DOHH2 (cell line): ENCODE measurements around the gene IRAK4.

Experiments
- H3F3A ChIP-seq: fragments of 200-600 bp; sonication (generic), shearing (Covaris generic); 2 replicates; pipeline ENCODE4 v1.6.0; 2016; ENCODE audit warnings: antibody characterized with exemption, mild to moderate bottlenecking; ENCODE audit not compliant: control insufficient read depth, insufficient read depth
- H3K27ac ChIP-seq: fragments of 200-600 bp; sonication (generic); 2 replicates; pipeline ENCODE4 v1.5.1; 2014; ENCODE audit warnings: low read depth, mild to moderate bottlenecking, low read length, moderate library complexity
- H3K27me3 ChIP-seq: fragments of 200-600 bp; sonication (generic); 2 replicates; pipeline ENCODE4 v1.6.1; 2014; ENCODE audit warnings: mild to moderate bottlenecking, low read length, mixed read lengths; ENCODE audit not compliant: control insufficient read depth
- H3K36me3 ChIP-seq: fragments of 200-600 bp; sonication (generic); 2 replicates; pipeline ENCODE4 v1.6.1; 2014; ENCODE audit warnings: mild to moderate bottlenecking, low read length, moderate library complexity, mixed read lengths; ENCODE audit not compliant: control insufficient read depth
- H3K4me1 ChIP-seq: fragments of 200-600 bp; sonication (generic); 2 replicates; pipeline ENCODE4 v1.6.1; 2014; ENCODE audit warnings: mild to moderate bottlenecking, low read length, mixed read lengths; ENCODE audit not compliant: control insufficient read depth
- H3K4me2 ChIP-seq: fragments of 200-600 bp; sonication (generic); 2 replicates; pipeline ENCODE4 v1.6.0; 2014; ENCODE audit warnings: mild to moderate bottlenecking, low read length, moderate library complexity
- H3K4me3 ChIP-seq: fragments of 200-600 bp; sonication (generic); 2 replicates; pipeline ENCODE4 v1.5.1; 2014; ENCODE audit warnings: mild to moderate bottlenecking, low read length, mixed read lengths
- H3K79me2 ChIP-seq: fragments of 200-600 bp; sonication (generic); 2 replicates; pipeline ENCODE4 v1.6.1; 2014; ENCODE audit warnings: mild to moderate bottlenecking, low read length, mixed read lengths; ENCODE audit not compliant: control insufficient read depth
- H3K9me2 ChIP-seq: fragments of 200-600 bp; sonication (generic); replicated peaks from 2 replicates; pipeline ENCODE4 v1.6.1; 2014; ENCODE audit warnings: mild to moderate bottlenecking, low read length, mixed read lengths; ENCODE audit not compliant: control insufficient read depth
- H3K9me3 ChIP-seq: fragments of 200-600 bp; sonication (generic); 2 replicates; pipeline ENCODE4 v1.6.1; 2014; ENCODE audit warnings: antibody characterized with exemption, low read length, mixed read lengths; ENCODE audit not compliant: control insufficient read depth, insufficient read depth
- H4K20me1 ChIP-seq: fragments of 200-600 bp; sonication (generic); 2 replicates; pipeline ENCODE4 v1.6.0; 2014; ENCODE audit warnings: low read depth, mild to moderate bottlenecking, antibody characterized with exemption, low read length, moderate library complexity; ENCODE audit not compliant: control insufficient read depth, insufficient read depth
- CTCF ChIP-seq: fragments of 200-600 bp; sonication (generic); IDR thresholded peaks from one replicate; pipeline ENCODE4 v1.5.1; 2014; ENCODE audit warnings: antibody characterized with exemption, mild to moderate bottlenecking, low read depth, low read length; ENCODE audit not compliant: poor library complexity, severe bottlenecking
- EZH2phosphoT487 ChIP-seq: fragments of 200-600 bp; sonication (generic); IDR thresholded peaks from 2 replicates; pipeline ENCODE4 v1.6.1; 2017; ENCODE audit warnings: borderline replicate concordance, mild to moderate bottlenecking, antibody characterized with exemption, low read length, moderate library complexity, mixed read lengths

IRAK4 gene

GRCh38 chr12:43824207-43824775 lies 65.5 kb downstream of the IRAK4 start:
- Histone ChIP-seq H3K27ac (no peak overlapping the region), H3F3A (no peaks in the 10 kb centered on the region), H3K4me1 (peaks cover 11% of the 10 kb centered on the region), H3K9me2 (no peaks in the 10 kb centered on the region), H3K27me3 (no peaks in the 10 kb centered on the region), H3K79me2 (no peaks in the 10 kb centered on the region), H3K4me2 (no peak overlapping the region), H3K9me3 (no peaks in the 10 kb centered on the region), H4K20me1 (no peaks in the 10 kb centered on the region), H3K36me3 (no peaks in the 10 kb centered on the region), H3K4me3 (no peak overlapping the region)
- TF ChIP-seq CTCF (no peak), EZH2phosphoT487 (no peak)

GRCh38 chr12:43826681-43827080 lies 67.9 kb downstream of the IRAK4 start:
- no peaks in the 10 kb centered on the region for H3K9me3 ChIP-seq
- H3K9me2 ChIP-seq = no peaks in the 10 kb centered on the region
- H3K36me3 ChIP-seq = no peaks in the 10 kb centered on the region
- H3K27me3 ChIP-seq = no peaks in the 10 kb centered on the region
- H3K79me2 ChIP-seq = no peaks in the 10 kb centered on the region
- no peak for TF ChIP-seq CTCF
- no peak for TF ChIP-seq EZH2phosphoT487
- H3K4me1 ChIP-seq = peaks cover 11% of the 10 kb centered on the region
- H3K4me3 ChIP-seq = no peak overlapping the region
- H3K27ac ChIP-seq = no peak overlapping the region
- no peaks in the 10 kb centered on the region for H3F3A ChIP-seq
- no peaks in the 10 kb centered on the region for H4K20me1 ChIP-seq
- no peak overlapping the region for H3K4me2 ChIP-seq

GRCh38 chr12:43827093-43827492 lies 68.3 kb downstream of the IRAK4 start:
- Histone ChIP-seq H3K27ac (no peak overlapping the region), H3K9me2 (no peaks in the 10 kb centered on the region), H4K20me1 (no peaks in the 10 kb centered on the region), H3K4me2 (no peak overlapping the region), H3K36me3 (no peaks in the 10 kb centered on the region), H3K27me3 (no peaks in the 10 kb centered on the region), H3K4me1 (peaks cover 11% of the 10 kb centered on the region), H3K79me2 (no peaks in the 10 kb centered on the region), H3K9me3 (no peaks in the 10 kb centered on the region), H3F3A (no peaks in the 10 kb centered on the region), H3K4me3 (no peak overlapping the region)
- TF ChIP-seq CTCF (no peak), EZH2phosphoT487 (no peak)
